Activated CD4-positive, alpha-beta T cell treated with anti-CD3 and anti-CD28 coated beads, Interleukin-2, amount 10 ng/mL, durations not matched to agents 24 days and 14 days (primary cell): ENCODE results near the gene MAP7D3. TPM values are rescaled to one million over a fixed set of nuclear protein-coding genes. Genes with fewer than 3 reads are reported as not detected.
A peak's percentile ranks its signal among the peaks of the same experiment; 100 is the strongest.
"Not testable (repeated sequence)": the region's sequence is repeated elsewhere in the genome, so short reads cannot be mapped to it uniquely, and the experiment has no call there.

Experiments
- DNase-seq: peaks from one replicate; pipeline ENCODE4 v3.0.0; 2022
- H3K27ac Mint-ChIP-seq: one replicate; pipeline ENCODE4 v1.8.0; 2022; ENCODE audit warnings: mild to moderate bottlenecking, mixed read lengths
- H3K27me3 Mint-ChIP-seq: one replicate; pipeline ENCODE4 v1.8.0; 2022; ENCODE audit warnings: mixed read lengths
- H3K36me3 Mint-ChIP-seq: one replicate; pipeline ENCODE4 v1.8.0; 2022; ENCODE audit warnings: low read depth, mild to moderate bottlenecking, mixed read lengths
- H3K4me1 Mint-ChIP-seq: one replicate; pipeline ENCODE4 v1.8.0; 2021; ENCODE audit warnings: mixed read lengths
- H3K4me3 Mint-ChIP-seq: one replicate; pipeline ENCODE4 v1.8.0; 2022; ENCODE audit warnings: mild to moderate bottlenecking, moderate library complexity, mixed read lengths
- H3K9me3 Mint-ChIP-seq: one replicate; pipeline ENCODE4 v1.8.0; 2021; ENCODE audit warnings: mixed read lengths
- intact Hi-C: fragments of 100-400 bp; cut with micrococcal nuclease; formaldehyde crosslinking; loops from one replicate; pipeline ENCODE4 v1.15.1; 2023
- total RNA-seq: library from RNA; stranded (reverse); gene quantifications from 2 replicates; pipeline ENCODE4 v1.2.3, GENCODE V29; 2022

MAP7D3 gene
- total RNA-seq, 1 donor from 2014 or later: 26.7 TPM

GRCh38 chrX:136266828-136267227 lies 15.6 kb upstream of the MAP7D3 start:
- H3K4me3 Mint-ChIP-seq: no peak overlapping the region
- no peaks in the 10 kb centered on the region for H3K36me3 Mint-ChIP-seq
- no peak overlapping the region for H3K27ac Mint-ChIP-seq
- no peak for DNase-seq
- H3K4me1 Mint-ChIP-seq: no peaks in the 10 kb centered on the region
- H3K9me3 Mint-ChIP-seq: no peaks in the 10 kb centered on the region
- H3K27me3 Mint-ChIP-seq: no peaks in the 10 kb centered on the region
- intact Hi-C loops: loop anchor here (2.0 to 10.0 kb wide), 3 partner anchors 40 to 238 kb away; no protein-coding TSS in a partner anchor

- H3K36me3 Mint-ChIP-seq: no peaks in the 10 kb centered on the region
- H3K4me1 Mint-ChIP-seq: peaks cover 14% of the 10 kb centered on the region
- no peak for DNase-seq
- H3K27me3 Mint-ChIP-seq: no peaks in the 10 kb centered on the region
- no peak overlapping the region for H3K4me3 Mint-ChIP-seq
- no peaks in the 10 kb centered on the region for H3K9me3 Mint-ChIP-seq
- intact Hi-C loops: loop anchor here (10.0 kb wide), 1 partner anchor 98 kb away; no protein-coding TSS in a partner anchor
- H3K27ac Mint-ChIP-seq: no peak overlapping the region
Measured at GRCh38 chrX:136262812-136263315, 11.7 kb upstream of the MAP7D3 start.

DNA sequence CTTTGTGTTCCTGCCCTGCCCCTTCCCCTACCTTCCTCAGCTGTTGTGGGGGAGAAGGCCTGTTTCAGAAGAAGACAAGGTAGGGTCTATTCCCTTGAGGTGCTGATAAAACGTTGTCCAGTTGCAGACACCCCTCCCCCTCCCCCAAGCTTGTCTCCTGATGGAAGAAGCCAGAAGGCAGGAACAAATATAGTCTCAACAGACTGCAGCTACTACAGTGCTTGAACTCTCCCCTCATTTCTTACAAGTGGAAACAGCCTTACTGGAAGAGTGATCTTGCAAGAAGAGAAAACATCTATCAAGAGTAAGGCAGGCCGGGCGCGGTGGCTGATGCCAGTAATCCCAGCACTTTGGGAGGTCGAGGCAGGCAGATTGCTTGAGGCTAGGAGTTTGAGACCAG lies 11.0 kb upstream of the MAP7D3 start:
- Mint-ChIP-seq H3K4me3 (no peak overlapping the region), H3K4me1 (peaks cover 14% of the 10 kb centered on the region), H3K9me3 (no peaks in the 10 kb centered on the region), H3K27me3 (no peaks in the 10 kb centered on the region), H3K36me3 (no peaks in the 10 kb centered on the region), H3K27ac (no peak overlapping the region)
- DNase-seq: no peak
- intact Hi-C loops: loop anchor here (10.0 kb wide), 1 partner anchor 97 kb away; no protein-coding TSS in a partner anchor

DNA sequence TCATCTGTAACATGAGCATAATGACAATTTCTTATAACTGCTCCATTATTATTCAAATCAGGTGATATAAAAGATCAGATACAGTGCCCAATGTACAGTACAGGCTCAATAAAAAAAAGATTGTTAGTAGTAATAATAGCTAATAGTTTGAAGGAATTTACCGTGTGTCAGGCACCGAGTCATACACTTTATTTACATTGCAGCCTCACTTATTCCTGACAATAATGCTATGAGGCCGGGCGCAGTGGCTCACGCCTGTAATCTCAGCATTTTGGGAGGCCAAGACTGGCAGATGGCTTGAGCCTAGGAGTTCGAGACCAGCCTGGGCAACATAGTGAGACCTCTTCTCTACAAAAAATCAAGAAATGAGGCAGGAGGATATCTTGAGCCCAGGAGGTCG lies 10.1 kb upstream of the MAP7D3 start:
- intact Hi-C loops: loop anchor here (10.0 kb wide), 1 partner anchor 97 kb away; no protein-coding TSS in a partner anchor
- no peaks in the 10 kb centered on the region for H3K27me3 Mint-ChIP-seq

DNA sequence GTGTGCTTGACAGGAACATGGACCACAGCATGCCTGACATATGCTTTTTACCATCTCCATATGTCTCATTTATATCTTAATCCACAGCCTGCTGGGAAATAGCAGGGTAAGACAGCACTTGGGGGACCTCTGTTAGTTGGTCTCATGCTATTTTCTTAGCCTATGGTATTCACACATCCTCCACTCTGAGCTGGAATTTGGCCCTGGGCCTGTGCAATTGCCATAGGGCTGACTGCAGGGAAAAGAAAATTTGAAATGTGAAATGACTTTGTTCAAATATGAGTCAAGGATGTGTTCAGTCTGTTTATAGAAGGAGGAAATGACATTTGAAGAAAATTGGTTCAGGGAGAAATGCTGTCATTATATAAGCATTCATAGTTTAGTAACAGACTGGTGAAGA lies 9.6 kb upstream of the MAP7D3 start:
- Mint-ChIP-seq H3K4me3 (no peak overlapping the region), H3K4me1 (peaks cover 14% of the 10 kb centered on the region), H3K27me3 (no peaks in the 10 kb centered on the region), H3K27ac (no peak overlapping the region), H3K36me3 (no peaks in the 10 kb centered on the region), H3K9me3 (no peaks in the 10 kb centered on the region)
- DNase-seq: no peak
- intact Hi-C loops: loop anchor here (10.0 kb wide), 1 partner anchor 96 kb away; no protein-coding TSS in a partner anchor

More for the DNA sequence above, 10.1 kb upstream of the MAP7D3 start:
- no peaks in the 10 kb centered on the region for H3K9me3 Mint-ChIP-seq
- peaks cover 14% of the 10 kb centered on the region for H3K4me1 Mint-ChIP-seq
- DNase-seq: no peak
- no peak overlapping the region for H3K4me3 Mint-ChIP-seq
- no peaks in the 10 kb centered on the region for H3K36me3 Mint-ChIP-seq
- no peak overlapping the region for H3K27ac Mint-ChIP-seq

DNA sequence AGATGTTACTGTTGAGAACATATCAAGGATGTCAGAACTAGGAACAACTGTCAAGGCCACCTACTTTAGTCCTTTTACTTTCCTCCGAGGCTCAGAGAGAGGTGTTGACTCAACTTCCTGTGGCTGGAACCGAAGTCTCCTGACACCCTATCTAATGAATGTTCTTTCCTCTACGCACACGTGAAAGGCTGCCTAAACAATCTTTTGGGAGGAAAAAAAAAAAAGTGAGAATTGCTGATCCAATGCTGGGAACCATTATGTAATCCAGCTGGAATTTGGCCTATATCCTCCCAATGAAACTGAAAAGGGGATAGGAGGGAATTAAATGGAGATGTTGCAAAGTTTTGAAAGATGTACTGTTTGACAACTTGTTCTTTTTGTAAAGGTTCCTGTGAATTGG lies 8.3 kb upstream of the MAP7D3 start:
- DNase-seq: peak; percentile 68
- Mint-ChIP-seq H3K4me1 (peaks cover 14% of the 10 kb centered on the region), H3K4me3 (peak overlapping the region; percentile 36), H3K27me3 (no peaks in the 10 kb centered on the region), H3K27ac (peak overlapping the region; percentile 82), H3K36me3 (no peaks in the 10 kb centered on the region), H3K9me3 (no peaks in the 10 kb centered on the region)
- intact Hi-C loops: loop anchor here (1.0 to 10.0 kb wide), 2 partner anchors 8 to 435 kb away; partner anchors contain the start of gene MAP7D3

DNA sequence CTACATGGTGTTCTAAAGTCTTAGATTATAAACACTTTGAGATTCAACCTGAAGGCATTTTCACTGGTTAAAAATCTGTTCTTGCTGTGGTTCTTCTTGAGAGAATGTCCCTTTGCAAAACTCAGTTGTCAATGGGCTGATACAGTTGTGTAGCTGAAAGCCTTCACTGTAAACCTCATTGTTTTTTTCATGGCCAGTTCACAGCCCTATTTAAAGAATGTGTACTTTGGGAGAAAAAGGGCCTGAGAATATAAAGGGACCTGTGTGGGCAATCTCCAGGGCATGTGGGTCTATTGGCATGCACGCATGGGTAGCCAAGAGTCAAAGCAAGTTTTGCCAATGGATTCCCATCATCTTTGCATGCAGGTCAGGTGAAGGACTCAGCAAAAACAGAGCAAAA lies 7.8 kb upstream of the MAP7D3 start:
- H3K27me3 Mint-ChIP-seq: no peaks in the 10 kb centered on the region

DNA sequence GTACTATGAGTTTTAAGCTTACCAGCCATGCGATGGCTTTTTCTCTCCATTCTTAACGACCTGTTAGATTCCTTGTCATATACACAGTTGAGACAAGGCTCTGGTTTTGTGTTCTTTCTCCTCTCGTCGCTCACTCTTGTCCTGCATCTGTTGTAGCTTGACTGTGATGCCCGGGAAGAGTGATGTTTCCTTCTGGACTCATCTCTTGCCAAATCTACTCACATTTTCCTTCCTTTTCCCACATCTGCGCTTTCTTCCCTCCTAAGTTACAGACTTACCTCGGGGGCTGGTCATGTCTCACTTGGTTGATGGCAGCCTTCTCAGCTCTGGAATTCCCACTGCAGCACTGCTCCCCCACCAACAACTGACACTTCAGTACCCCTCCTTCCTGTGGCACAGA lies 4.8 kb upstream of the MAP7D3 start:
- no peak for DNase-seq
- H3K27ac Mint-ChIP-seq: no peak overlapping the region
- intact Hi-C loops: loop anchor here (10.0 kb wide), 1 partner anchor 439 kb away; no protein-coding TSS in a partner anchor
- H3K36me3 Mint-ChIP-seq: peaks cover 2% of the 10 kb centered on the region
- H3K4me3 Mint-ChIP-seq: no peak overlapping the region
- no peaks in the 10 kb centered on the region for H3K9me3 Mint-ChIP-seq
- no peaks in the 10 kb centered on the region for H3K27me3 Mint-ChIP-seq
- H3K4me1 Mint-ChIP-seq: peaks cover 21% of the 10 kb centered on the region

More for the DNA sequence above, 7.8 kb upstream of the MAP7D3 start:
- H3K4me1 Mint-ChIP-seq: peaks cover 14% of the 10 kb centered on the region
- H3K4me3 Mint-ChIP-seq: no peak overlapping the region
- H3K9me3 Mint-ChIP-seq: no peaks in the 10 kb centered on the region
- H3K27ac Mint-ChIP-seq: peak overlapping the region; percentile 7
- no peaks in the 10 kb centered on the region for H3K36me3 Mint-ChIP-seq
- intact Hi-C loops: loop anchor here (1.0 to 10.0 kb wide), 2 partner anchors 8 to 436 kb away; partner anchors contain the start of gene MAP7D3
- DNase-seq: no peak

GRCh38 chrX:136255541-136255940 lies 4.3 kb upstream of the MAP7D3 start:
- no peak for DNase-seq
- intact Hi-C loops: loop anchor here (10.0 kb wide), 1 partner anchor 439 kb away; no protein-coding TSS in a partner anchor
- H3K36me3 Mint-ChIP-seq: peaks cover 2% of the 10 kb centered on the region
- H3K27me3 Mint-ChIP-seq: no peaks in the 10 kb centered on the region
- H3K27ac Mint-ChIP-seq: no peak overlapping the region
- no peak overlapping the region for H3K4me3 Mint-ChIP-seq
- H3K9me3 Mint-ChIP-seq: no peaks in the 10 kb centered on the region
- H3K4me1 Mint-ChIP-seq: peaks cover 17% of the 10 kb centered on the region

- H3K36me3 Mint-ChIP-seq: peaks cover 5% of the 10 kb centered on the region
- peak overlapping the region; percentile 92 for H3K4me3 Mint-ChIP-seq
- intact Hi-C loops: loop anchor here (1.0 to 10.0 kb wide), 3 partner anchors 9 to 444 kb away; partner anchors contain the start of gene HTATSF1
- peak overlapping the region; percentile 74 for H3K27ac Mint-ChIP-seq
- no peaks in the 10 kb centered on the region for H3K9me3 Mint-ChIP-seq
- H3K27me3 Mint-ChIP-seq: no peaks in the 10 kb centered on the region
- H3K4me1 Mint-ChIP-seq: peaks cover 15% of the 10 kb centered on the region
- peak; percentile 77 for DNase-seq
Measured at GRCh38 chrX:136250191-136251040, 784 bp downstream of the MAP7D3 start.

DNA sequence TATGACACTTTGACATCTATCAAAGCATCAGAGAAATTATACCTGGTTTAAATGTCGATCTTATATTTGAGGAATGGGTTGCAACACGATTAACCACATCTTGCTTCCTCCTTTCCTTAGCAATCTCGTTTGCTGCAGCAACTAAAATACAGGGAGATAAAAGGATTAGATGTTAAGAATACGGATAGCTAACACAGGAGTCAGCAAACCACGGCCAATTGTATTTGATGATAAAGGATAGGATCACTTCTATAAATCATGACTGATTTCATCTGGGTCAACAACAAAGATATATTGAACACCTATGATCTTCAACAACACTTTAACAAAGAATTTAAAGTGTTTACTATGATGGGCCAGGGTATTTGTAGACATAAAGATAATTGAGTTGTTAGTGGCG lies 5.0 kb downstream of the MAP7D3 start:
- DNase-seq: no peak
- Mint-ChIP-seq H3K27me3 (no peaks in the 10 kb centered on the region), H3K4me3 (no peak overlapping the region), H3K9me3 (no peaks in the 10 kb centered on the region), H3K4me1 (peaks cover 14% of the 10 kb centered on the region), H3K27ac (no peak overlapping the region), H3K36me3 (peaks cover 25% of the 10 kb centered on the region)
- intact Hi-C loops: no loop called here

DNA sequence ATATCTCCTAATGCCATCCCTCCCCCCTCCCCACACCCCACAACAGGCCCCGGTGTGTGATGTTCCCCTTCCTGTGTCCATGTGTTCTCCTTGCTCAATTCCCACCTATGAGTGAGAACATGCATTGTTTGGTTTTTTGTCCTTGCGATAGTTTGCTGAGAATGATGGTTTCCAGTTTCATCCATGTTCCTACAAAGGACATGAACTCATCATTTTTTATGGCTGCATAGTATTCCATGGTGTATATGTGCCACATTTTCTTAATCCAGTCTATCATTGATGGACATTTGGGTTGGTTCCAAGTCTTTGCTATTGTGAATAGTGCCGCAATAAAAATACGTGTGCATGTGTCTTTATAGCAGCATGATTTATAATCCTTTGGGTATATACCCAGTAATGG lies 13.4 kb downstream of the MAP7D3 start:
- H3K4me1 Mint-ChIP-seq, H3K4me3 Mint-ChIP-seq, intact Hi-C loops, H3K27ac Mint-ChIP-seq, DNase-seq, H3K27me3 Mint-ChIP-seq, H3K9me3 Mint-ChIP-seq: not testable (repeated sequence)
- peaks cover 49% of the 10 kb centered on the region for H3K36me3 Mint-ChIP-seq

GRCh38 chrX:136237074-136237473 lies 14.1 kb downstream of the MAP7D3 start:
- Mint-ChIP-seq H3K9me3 (no peaks in the 10 kb centered on the region), H3K36me3 (peaks cover 44% of the 10 kb centered on the region), H3K4me3 (no peak overlapping the region), H3K27me3 (no peaks in the 10 kb centered on the region), H3K27ac (no peak overlapping the region), H3K4me1 (peaks cover 2% of the 10 kb centered on the region)
- DNase-seq: no peak
- intact Hi-C loops: no loop called here

- H3K27me3 Mint-ChIP-seq: no peaks in the 10 kb centered on the region
- H3K9me3 Mint-ChIP-seq: no peaks in the 10 kb centered on the region
- no peak overlapping the region for H3K27ac Mint-ChIP-seq
- intact Hi-C loops: loop anchor here (5.0 kb wide), 1 partner anchor 38 kb away; no protein-coding TSS in a partner anchor
- H3K36me3 Mint-ChIP-seq: peaks cover 49% of the 10 kb centered on the region
- peak overlapping the region; percentile 32 for H3K4me3 Mint-ChIP-seq
- DNase-seq: no peak
- H3K4me1 Mint-ChIP-seq: peaks cover 20% of the 10 kb centered on the region
Measured at GRCh38 chrX:136228839-136229207, 22.4 kb downstream of the MAP7D3 start.
